Brain pericyte (primary cell): ENCODE results near the gene PLCXD3.
"Not testable (repeated sequence)": the region's sequence is repeated elsewhere in the genome, so short reads cannot be mapped to it uniquely, and the experiment has no call there.

Experiments
- DNase-seq: peaks from one replicate; pipeline ENCODE4 v3.0.0-alpha.2; 2012; ENCODE audit warnings: low read depth, low spot score

PLCXD3 gene

GRCh38 chr5:41356786-41357185 lies 153.6 kb downstream of the PLCXD3 start:
- DNase-seq = no peak

GRCh38 chr5:41349846-41350245 lies 160.6 kb downstream of the PLCXD3 start:
- DNase-seq = no peak

- no peak for DNase-seq
These were observed 162.8 kb downstream of the PLCXD3 start for GRCh38 chr5:41347569-41347968.

DNA sequence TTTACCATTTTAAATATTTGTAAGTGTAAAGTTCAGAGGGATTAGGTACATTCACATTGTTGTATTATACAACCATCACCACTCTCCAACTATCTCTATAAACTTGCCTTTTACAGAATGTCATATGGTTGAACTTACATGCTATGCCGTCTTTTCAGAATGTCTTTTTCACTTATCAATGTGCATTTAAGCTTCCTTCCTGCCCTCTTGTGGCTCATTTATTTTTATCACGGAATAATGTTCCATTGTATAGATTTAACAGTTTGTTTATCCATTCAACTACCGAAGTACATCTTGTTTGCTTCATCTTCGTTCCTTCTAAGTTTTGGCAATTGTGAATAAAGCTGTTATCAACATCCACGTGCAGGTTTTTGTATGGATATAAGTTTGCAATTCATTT lies 163.8 kb downstream of the PLCXD3 start:
- no peak for DNase-seq

DNA sequence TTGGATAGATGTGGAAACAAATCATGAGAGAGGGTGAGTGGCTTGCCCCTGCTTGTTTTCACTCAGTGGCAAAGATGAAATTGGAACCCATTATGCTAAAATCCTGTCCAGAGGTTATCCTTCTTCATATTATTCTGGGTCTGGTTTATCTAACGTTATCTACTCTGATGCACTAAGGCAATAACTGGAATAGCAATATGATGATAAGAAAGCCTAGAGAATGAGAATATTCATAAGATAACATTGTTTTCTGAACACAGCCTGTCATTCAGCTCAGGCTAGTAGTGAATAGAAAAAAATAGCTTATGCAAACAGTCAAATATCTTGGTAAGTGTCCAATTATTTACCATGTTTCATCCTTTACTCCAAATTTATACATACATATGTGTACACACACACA lies 165.1 kb downstream of the PLCXD3 start:
- DNase-seq = no peak

GRCh38 chr5:41339339-41339738 lies 171.1 kb downstream of the PLCXD3 start:
- DNase-seq = no peak

DNA sequence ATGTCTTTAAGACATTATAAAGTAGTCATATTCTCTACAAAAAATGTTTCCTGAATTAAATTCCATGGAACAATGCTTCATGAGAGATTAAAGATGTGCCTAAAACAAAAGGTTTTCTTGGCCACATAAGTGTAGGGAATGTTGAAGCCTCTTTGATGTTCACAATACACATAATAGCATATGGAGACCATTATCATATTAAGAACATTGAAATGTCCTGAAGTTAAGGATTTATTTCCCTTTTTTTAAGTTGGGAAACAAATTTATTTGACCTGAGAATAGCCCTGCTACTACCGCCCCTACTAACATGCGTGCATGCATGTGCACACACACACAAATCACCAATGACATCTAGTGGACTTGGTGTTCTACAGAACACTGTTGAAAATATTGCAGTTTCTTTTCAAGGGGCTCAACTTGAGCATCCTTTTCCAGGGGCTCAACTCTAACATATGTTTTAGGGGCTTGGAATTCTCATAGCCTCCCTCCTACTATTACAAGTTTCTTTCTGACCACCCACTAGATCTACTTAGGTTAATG lies 172.2 kb downstream of the PLCXD3 start:
- no peak for DNase-seq

GRCh38 chr5:41337724-41338123 lies 172.7 kb downstream of the PLCXD3 start:
- DNase-seq = no peak

- DNase-seq = no peak
These were observed 173.2 kb downstream of the PLCXD3 start for GRCh38 chr5:41337216-41337615.

GRCh38 chr5:41336471-41336870 lies 173.9 kb downstream of the PLCXD3 start:
- DNase-seq = no peak

- DNase-seq = no peak
These were observed 174.7 kb downstream of the PLCXD3 start for GRCh38 chr5:41335596-41336181.

- no peak for DNase-seq
These were observed 175.6 kb downstream of the PLCXD3 start for GRCh38 chr5:41334758-41335157.

GRCh38 chr5:41334221-41334620 lies 176.2 kb downstream of the PLCXD3 start:
- DNase-seq = no peak

GRCh38 chr5:41325074-41325473 lies 185.3 kb downstream of the PLCXD3 start:
- no peak for DNase-seq

GRCh38 chr5:41322826-41323225 lies 187.6 kb downstream of the PLCXD3 start:
- not testable (repeated sequence) for DNase-seq

DNA sequence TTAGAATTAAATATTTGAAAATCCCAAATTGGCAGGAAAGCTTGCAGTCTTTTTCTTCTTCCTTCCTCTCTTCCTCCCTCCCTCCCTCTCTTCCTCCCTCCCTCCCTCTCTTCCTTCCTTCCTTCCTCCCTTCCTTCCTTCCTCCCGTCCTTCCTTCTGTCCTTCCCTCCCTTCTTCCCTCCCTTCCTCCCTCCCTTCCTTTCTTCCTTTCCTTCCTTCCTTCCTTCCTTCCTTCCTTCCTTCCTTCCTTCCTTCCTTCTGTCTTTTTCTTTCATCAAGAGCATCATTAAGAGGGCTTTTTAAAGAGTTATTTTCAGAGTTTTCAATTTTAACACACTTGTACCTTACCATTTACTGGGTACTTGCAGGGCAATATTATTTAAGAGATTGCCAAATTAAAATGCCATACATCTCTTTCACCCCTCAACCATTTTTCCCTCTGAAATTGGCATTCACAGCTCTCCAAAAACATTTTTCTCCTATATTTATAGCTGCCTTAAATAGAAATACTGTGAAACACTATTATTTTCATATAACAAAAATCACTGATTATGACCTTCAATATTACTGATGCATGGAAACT lies 197.8 kb downstream of the PLCXD3 start:
- no peak for DNase-seq

DNA sequence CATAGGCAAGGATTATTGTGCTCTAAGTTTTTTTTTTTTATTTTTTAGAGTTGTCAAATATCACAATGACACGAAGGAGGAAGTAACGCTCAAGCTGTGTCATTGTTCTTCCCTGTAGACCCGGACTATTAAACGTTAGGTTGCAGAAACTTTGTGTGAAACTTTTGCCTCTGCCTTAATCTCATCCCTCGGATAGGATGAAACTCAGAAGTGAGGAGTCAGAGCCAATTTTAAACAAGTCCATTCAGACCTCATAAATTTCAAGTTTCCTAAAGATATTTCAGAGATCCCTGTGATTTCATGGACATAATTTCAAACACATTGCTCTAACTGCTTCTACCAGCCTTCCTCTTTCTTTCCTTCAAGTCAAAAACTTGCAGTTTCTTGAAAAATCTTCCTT lies 198.3 kb downstream of the PLCXD3 start:
- no peak for DNase-seq

DNA sequence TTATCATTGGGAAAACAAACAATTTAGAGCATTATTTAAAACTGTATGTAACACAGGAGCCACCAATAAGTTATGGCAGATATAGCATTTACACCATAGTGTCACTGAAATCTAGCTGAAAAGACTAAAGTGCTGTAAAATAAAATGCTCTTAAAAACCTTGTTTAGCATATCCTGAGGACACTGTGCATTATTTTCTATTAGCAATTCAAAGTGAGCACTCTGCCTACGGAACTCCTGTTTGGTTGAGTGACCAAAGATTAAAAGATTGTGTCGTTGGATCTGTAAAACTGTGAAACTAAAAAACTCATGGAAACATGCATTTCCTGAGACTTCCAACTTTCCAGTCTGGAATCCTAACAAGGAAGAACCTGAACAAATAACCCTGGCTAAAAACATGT lies 201.1 kb downstream of the PLCXD3 start:
- DNase-seq = no peak

DNA sequence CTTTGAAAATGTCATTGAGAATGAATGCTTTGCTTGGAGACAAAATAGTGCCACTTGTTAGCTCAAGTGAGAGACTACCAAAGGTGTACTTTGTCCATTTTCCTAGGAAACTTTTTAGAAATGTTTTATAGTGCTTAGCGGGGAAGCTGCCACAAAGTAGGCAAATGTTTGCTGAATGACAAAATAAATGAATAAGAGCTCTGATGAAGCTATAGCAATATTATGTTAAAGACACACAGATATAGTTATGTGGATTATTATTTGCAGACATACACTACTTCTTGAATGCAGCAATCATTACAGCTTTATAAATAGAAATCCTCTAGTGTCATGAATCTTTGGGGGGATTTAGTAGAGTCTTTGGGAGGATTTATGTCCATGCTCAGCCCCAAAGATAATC lies 204.4 kb downstream of the PLCXD3 start:
- DNase-seq = no peak

DNA sequence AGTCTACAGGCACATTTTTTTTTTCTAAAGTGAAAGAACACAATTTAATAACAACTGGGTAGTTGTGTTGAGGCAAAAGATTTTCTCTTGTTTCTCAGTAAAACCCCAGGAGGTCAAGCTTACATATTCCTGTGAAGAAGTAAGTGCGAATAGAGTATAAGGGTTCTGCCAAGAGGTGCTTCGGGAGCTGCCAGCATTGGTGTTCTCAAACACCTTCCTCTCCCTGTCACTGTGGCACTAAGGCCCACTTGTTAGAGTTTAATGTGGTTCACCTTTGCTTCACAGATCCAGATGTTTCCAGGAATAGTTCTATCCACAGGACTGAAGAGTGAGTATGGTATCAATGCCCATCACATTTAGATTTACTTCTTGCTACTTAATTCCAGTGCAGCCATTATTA lies 205.3 kb downstream of the PLCXD3 start:
- DNase-seq = no peak

GRCh38 chr5:41296066-41296465 lies 214.3 kb downstream of the PLCXD3 start:
- no peak for DNase-seq

- no peak for DNase-seq
These were observed 219.1 kb downstream of the PLCXD3 start for GRCh38 chr5:41291323-41291722.

DNA sequence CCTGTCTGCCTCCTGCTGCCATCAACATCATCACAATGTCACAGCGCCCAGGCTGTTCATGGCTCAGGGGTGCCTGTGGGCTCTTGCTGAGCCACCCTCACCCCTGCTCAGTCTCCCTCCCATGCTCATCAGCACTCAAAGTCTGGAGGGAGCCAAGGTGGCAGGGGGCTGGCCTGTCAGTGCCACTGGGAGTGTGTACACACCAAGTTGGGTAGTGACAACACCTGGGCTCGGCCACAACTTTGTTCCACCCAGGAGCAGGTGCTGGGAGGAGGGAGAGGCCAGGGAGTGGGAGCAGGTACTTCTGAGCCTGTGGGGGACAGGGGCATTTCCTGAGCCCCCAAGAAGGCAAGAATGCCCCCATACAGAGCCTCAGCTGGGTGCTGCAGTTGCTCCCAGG lies 219.6 kb downstream of the PLCXD3 start:
- no peak for DNase-seq
